ENCODE measurements around the gene MVK.

DNA sequence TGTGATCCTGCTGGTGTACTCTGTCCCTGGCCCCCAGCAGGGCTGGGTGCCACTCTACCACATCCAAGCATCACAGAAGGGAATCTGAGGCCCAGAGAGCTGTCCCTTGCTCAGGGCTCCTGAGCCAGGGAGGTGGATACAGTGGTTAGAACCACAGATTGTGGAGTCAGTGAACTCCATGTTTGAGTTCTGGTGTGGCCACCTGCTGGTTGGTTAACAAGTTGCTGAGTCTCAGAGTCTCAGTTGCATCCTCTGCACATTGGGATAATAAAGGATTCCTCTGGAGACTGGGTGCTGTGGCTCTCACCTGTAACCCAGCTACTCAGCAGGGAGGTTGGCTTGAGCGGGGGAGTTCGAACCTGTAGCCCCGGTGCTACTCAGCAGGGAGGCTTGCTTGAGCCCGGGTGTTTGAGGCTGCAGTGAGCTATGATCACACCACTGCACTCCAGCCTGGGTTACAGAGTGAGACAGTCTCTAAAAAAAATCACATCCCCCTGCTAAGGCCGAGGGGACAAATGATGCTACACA lies 39.4 kb downstream of the MVK start:
- TF ChIP-seq CTCF (IDR thresholded peaks at IDR 0.05; ENCODE audit: insufficient read depth, low read length, poor library complexity, severe bottlenecking): no peak
- TF ChIP-seq EZH2phosphoT487 (conservative IDR thresholded peaks at IDR 0.05; ENCODE audit: low read length): no peak
